AG09309 (cell line): ENCODE measurements around the gene CTSV.
A peak's percentile ranks its signal among the peaks of the same experiment; 100 is the strongest.
"Not testable (repeated sequence)": the region's sequence is repeated elsewhere in the genome, so short reads cannot be mapped to it uniquely, and the experiment has no call there.

Source experiments
- DNase-seq: peaks from one replicate; pipeline ENCODE4 v3.0.0-alpha.2; 2010; ENCODE audit warnings: low read depth
- H3K4me3 ChIP-seq: 2 replicates; pipeline ENCODE4 v1.5.1; 2011; ENCODE audit warnings: mild to moderate bottlenecking, low read depth, low read length, moderate library complexity; ENCODE audit not compliant: control insufficient read depth
- TF ChIP-seq, protein P1 (sequence below): IDR thresholded peaks from 2 replicates; pipeline ENCODE4 v1.5.1; 2011; ENCODE audit warnings: mild to moderate bottlenecking, low read depth, low read length, inconsistent platforms; ENCODE audit not compliant: insufficient read depth, control insufficient read depth; ENCODE audit errors: missing control alignments

The CTSV gene

DNA sequence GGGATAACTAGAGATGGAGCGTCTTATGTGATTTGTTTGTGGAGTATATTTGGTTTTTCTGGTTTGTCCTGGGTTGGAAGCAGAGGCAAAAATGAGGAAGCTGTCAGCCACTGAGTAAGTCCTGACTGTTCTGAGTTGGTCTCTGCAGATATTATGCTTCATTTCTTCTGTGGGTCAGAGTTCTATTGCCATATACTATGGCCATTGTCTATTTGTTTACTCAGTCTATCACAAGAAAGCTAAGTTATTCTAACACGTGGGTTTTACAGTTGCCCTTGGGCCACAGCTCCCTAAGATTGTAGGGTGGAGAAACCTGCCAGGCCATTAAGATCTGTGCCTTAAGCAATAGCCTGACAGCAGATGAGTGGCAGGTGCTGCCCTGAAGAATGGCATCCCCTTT lies 3.0 kb upstream of the CTSV start:
- H3K4me3 ChIP-seq: no peak overlapping the region
- DNase-seq: no peak
- TF ChIP-seq, protein P1, sequence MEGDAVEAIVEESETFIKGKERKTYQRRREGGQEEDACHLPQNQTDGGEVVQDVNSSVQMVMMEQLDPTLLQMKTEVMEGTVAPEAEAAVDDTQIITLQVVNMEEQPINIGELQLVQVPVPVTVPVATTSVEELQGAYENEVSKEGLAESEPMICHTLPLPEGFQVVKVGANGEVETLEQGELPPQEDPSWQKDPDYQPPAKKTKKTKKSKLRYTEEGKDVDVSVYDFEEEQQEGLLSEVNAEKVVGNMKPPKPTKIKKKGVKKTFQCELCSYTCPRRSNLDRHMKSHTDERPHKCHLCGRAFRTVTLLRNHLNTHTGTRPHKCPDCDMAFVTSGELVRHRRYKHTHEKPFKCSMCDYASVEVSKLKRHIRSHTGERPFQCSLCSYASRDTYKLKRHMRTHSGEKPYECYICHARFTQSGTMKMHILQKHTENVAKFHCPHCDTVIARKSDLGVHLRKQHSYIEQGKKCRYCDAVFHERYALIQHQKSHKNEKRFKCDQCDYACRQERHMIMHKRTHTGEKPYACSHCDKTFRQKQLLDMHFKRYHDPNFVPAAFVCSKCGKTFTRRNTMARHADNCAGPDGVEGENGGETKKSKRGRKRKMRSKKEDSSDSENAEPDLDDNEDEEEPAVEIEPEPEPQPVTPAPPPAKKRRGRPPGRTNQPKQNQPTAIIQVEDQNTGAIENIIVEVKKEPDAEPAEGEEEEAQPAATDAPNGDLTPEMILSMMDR: no peak

DNA sequence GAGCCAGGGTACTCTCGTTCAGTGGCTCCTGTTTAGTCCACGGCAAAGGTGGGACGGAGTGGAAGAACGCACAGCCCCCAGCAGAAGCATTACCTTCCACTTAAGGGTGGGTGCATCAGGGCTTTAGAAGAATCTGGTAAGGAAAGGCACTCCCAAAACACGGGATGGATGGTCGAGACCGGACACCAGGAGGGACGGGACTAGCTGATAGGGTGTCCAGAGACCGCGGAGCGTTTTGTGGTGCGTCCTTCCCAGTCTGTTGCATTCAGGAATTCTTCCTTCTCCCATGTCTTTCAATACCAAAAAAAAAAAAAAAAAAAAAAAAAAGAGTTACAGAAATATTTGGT lies 545 bp upstream of the CTSV start:
- peak overlapping the region; percentile 58 for H3K4me3 ChIP-seq
- TF ChIP-seq, protein P1: no peak
- no peak for DNase-seq

DNA sequence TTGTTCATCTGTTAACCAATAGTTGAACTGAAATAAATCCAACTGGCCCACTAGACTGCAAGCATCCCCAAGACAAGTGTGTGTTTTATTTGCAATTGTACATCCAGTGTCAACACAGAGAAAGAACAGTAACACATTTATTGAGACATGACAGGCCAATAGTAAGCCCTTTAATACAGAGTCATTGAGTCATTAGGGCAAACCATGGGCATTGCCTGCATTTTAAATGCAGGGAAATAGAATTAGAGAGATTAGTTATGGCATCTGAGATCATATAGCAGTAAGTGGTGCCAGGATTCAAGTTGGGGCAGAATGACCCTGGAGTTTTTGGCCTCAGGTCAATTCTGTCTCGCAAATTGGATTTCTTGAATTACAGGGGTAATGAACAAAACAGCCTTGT lies 15.4 kb downstream of the CTSV start:
- DNase-seq, H3K4me3 ChIP-seq: not testable (repeated sequence)

DNA sequence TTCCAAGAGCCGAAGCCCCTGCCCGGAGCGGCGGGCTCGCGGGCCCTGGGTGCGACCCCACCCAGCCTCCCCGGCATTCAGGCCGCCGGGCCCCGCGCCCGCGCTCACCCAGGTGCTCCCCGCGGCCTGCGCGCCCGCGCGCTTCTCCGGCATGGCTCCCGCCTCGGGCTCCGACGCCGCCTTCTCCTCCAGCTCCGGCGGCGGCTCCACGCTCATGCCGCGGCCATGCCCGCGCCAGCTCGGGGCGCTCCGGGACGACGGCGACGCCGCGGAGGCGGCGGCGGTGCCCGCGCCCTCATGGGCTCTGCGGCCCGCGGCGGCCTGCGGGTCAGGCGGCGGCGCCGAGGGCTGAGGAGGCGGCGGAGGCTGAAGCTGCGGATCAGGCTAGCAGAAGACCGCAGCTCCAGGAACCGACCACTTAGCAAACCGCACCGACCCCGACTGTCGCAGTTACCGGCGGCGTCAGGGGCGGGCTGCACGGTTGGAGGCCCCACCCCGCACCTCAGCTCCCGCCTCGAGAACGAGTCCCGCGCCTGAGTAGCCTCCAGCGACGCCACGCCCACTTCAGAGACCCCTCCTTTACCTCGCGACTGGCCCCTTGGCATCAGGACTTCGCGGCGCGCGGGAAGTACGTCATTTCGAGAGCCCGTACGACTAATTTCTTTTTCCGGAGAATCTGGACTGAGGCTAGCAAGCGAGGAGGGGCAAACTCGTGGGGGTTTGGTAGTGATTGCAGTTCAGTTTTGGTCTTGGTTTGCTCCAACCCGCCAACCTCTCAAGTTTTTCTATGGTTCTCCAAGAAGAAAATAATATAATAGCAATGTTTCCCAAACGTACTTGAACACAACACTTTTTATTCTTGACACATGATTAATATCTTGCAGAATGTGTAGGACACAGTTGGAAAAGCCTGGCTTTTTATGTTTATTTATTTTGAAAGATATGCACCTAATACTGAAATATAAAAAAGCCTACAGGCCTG lies 25.5 kb downstream of the CTSV start:
- H3K4me3 ChIP-seq: peak overlapping the region; percentile 61
- not testable (repeated sequence) for DNase-seq

DNA sequence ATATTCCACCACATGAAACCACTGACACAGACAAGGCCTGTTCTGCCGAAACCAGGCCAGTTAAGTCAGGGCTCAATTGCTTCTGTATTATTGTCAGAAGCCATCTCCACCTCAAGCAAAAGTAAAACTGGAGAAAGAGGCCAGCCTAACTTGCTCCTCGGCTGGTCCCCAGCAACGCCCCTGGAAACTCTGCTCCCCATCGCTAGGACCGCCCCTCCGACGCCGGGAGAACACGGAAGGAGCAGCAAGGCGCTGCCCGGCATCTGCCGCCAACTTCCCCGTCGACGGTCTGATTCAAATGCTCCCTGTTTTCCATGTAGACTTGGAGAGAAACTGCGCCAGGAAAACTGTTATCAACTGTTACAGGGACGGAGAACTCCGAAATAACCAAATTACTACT lies 26.3 kb downstream of the CTSV start:
- H3K4me3 ChIP-seq: peak overlapping the region; percentile 39
- not testable (repeated sequence) for DNase-seq

DNA sequence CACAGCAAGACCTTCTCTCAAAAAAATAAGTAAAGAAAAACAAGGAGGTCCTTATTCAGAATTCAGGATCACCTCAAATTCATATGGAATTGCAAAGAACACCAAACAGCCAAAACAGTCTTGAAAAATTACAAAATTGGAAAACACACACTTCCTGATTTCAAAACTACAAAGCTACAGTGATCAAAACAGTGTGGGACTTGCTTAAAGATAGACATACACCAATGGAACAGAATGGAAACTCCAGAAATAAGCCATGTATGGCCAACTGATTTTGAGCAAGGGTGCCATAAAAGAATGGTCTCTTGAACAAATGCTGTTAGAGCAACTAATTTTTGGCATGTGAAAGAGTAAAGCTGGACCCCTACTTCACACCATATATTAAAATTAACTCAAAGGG lies 36.7 kb downstream of the CTSV start:
- not testable (repeated sequence) for DNase-seq

DNA sequence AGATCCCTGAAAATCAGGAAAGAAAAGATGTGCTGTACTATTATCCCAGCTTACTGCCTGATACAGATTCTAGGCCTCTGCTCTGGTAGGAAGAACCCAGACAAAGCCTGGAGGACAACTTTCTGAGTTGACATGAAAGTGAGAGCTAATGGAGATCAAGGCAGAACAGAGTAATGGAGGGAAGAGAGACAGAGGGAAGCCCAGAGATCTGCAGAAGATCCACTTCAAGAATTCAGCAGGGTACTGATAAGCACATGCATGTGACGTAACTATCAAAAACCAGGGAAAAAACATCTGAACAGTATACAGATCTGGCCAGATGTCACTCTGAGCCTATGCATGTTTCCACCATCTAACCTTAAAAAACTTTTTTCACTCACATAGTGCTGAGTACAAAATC lies 37.6 kb downstream of the CTSV start:
- DNase-seq, H3K4me3 ChIP-seq: not testable (repeated sequence)

More for the DNA sequence above, 36.7 kb downstream of the CTSV start:
- not testable (repeated sequence) for H3K4me3 ChIP-seq

DNA sequence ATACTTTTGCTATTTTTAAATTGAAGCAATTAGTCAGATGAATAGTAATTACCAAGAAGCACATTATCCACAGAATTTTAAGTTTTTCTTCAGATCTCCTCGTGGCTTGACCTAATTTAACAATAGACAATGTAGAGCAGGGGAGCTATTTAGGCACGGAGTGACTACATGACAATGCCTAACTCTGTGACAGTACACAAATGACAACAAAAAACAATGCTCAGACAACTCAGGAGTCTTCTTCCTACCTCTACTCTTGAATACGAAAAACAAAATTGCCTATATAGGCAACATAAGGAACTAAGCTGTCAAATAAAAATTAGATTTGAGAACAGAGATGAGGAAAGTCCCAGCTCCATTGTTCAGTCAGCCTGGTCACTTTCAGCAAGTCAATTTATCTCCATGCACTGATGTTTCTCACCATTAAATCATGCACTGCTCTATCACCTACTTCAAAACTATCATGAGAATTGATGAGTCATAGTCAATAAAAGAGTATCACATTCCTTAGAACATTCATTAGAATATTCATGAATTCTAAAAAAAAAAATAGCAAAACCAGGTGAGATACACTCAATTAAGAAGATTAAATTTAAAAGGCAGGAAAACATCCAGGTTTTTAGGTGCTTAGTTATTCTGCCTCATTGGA lies 38.7 kb downstream of the CTSV start:
- not testable (repeated sequence) for H3K4me3 ChIP-seq, DNase-seq

DNA sequence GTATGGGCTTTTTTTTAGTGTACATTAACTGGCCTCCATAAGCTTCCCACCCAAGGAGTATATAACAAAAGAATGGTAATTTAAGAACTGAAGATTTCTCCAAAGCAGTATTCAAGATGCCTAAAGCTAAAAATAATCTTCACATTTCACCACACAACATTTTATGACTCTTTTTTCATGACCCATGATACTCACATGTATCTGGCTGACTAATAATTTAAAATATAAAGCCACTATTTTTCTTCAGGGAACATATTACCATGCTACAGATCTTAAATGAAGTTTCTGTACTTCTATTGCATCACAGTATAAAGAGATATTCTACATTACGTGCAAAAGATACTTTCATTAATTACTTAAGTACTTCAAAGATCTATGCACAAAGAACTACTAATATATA lies 39.2 kb downstream of the CTSV start:
- H3K4me3 ChIP-seq, DNase-seq: not testable (repeated sequence)

DNA sequence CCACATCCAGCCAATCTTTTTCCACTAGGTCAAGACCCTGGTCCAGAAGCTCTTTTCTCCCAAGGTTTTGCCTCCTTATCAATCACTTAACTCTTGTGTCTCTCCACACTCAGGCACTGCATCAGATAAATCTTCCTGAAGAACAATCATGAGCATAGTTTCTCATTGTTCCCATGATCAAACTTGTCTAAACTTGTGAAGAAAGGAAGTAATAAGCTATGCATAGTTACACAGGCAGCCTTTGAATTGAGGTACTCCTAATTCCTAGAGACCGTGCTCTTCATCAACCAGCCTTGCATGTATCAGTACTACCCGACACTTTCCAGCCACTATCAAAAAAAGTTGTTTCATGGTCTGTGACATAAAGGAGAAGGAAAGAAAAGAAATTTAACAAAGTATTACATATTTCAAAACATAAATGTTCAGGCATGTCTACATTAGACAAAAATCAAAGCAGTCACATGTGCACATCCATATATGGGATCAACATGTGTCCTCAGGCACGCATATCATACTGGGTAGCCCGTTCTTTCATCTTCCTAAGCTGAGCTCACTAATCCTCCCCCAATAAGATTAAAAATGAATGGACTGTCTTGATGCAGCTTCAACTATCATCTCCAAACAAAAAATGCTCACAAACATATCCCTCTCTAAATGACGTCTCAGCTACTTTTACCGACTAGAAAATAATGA lies 41.8 kb downstream of the CTSV start:
- not testable (repeated sequence) for DNase-seq, H3K4me3 ChIP-seq

DNA sequence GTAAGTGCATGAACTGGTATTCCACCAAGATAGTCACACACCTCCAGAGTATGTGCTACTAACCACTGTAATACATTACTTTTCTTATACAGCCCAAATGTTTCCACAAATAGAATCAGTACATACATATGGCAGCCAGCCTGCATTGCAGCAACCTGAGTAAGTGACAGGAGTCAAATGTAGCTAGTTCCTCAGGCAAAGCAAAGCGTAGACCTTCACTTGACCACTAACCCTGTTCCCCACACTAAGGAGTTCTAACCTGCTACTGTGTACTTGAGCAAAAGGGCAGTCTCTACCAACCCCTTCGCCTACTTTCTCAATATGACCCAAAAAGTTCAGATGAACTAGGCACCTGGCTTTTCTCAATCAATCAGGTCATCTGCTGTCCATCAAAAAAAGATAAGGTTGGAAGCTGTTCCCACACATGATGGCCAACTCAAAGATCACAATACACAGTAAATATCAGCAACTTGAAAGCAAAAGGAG lies 44.4 kb downstream of the CTSV start:
- not testable (repeated sequence) for DNase-seq

DNA sequence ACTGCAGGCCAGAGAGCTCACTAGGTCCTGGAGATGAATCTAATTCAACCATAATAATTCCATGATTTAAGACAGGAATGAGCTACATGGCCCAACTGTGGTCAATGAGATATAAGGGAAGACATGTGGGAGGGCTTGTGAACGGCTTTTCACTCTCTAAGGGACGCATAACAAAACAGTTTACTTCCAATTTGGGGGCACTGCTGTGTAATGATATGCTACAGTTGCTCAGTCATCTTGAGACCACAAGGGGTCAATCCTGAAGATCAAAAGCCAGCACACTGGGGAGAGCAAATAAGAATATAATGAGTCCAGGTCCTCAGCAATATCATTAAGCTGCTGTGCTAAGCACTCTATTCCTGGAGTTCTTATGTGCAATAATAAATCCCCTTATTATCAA lies 46.6 kb downstream of the CTSV start:
- H3K4me3 ChIP-seq, DNase-seq: not testable (repeated sequence)

More for the DNA sequence above, 44.4 kb downstream of the CTSV start:
- H3K4me3 ChIP-seq: not testable (repeated sequence)

DNA sequence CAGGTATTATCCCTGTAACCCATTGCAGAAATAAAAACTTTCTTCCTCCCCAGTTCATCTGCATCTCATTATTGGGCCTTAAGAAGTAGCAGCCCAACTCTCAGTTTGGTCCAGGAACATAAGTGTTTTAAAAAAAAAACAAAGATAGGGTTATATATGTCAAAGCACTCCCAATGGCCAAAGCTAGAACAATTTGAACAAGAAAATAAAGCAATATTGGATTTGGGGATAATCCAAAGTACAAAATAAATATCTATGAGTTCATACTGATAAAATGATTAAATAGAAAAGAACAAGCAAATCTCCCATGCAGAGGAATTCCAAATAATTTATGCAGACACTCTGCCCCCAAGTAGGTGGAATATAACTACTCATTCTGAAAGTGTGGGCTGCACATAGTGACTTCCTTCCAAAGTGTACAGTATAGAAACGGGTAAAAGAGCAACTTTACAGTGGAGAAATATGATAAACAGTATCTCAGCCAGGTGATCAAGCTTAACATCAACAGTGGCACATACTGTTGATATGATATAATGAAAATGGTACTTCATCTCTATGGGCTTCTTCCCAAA lies 49.1 kb downstream of the CTSV start:
- H3K4me3 ChIP-seq, DNase-seq: not testable (repeated sequence)

DNA sequence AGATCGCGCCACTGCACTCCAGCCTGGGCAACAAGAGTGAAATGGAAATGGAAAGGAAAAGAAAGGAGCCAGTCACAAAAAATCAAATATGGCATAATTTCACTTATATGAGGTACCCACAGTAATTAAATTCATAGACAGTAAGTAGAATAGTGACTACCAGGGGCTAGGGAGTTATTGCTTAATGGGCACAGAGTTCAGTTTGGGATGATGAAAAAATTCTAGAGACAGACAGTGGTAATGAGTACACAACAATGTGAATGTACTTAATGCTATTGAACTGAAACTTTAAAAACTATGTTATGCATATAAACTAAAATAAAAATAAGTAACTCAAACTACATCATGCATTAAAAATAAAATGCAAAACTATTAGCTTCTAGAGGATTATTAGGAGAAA lies 54.1 kb downstream of the CTSV start:
- not testable (repeated sequence) for DNase-seq, H3K4me3 ChIP-seq

DNA sequence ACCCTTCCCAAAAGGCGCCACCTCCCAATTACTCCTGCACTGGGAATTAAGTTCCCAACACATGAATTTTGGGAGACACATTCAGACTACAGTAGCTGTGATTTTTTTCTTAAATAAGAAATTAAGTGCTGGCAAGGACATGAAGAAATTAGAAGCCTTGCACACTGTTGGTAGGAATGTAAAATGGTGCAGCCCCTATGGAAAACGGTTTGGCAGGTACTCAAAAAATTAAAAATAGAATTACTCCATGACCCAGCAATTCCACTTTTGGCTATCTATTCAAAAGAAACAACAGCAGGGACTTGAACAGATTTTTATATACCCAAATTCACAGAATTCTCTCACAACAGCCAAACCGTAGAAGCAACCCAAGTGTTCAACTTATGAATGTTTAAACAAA lies 54.8 kb downstream of the CTSV start:
- DNase-seq: not testable (repeated sequence)

More for the DNA sequence above, 54.8 kb downstream of the CTSV start:
- H3K4me3 ChIP-seq: not testable (repeated sequence)
